Activated T-helper 1 cell treated with anti-CD3 and anti-CD28 coated beads, Interleukin-12 subunit alpha, Interleukin-12 subunit beta, Interleukin-2, Interleukin-4 antibody, amounts not matched to agents 30 ng/mL and 10 ng/mL and 1 ng/mL, durations not matched to agents 14 hours and 24 hours and 36 hours (primary cell): ENCODE data around the gene ISCA2. TPM values are rescaled to one million over a fixed set of nuclear protein-coding genes. Genes with fewer than 3 reads are reported as not detected.

Experiments used
- DNase-seq: peaks from one replicate; pipeline ENCODE4 v3.0.0; 2021; ENCODE audit warnings: low spot score
- H3K27ac Mint-ChIP-seq: one replicate; pipeline ENCODE4 v1.8.0; 2021; ENCODE audit warnings: mild to moderate bottlenecking, mixed read lengths
- H3K27me3 Mint-ChIP-seq: one replicate; pipeline ENCODE4 v1.8.0; 2022; ENCODE audit warnings: mild to moderate bottlenecking, moderate library complexity, mixed read lengths; ENCODE audit not compliant: insufficient read depth
- H3K36me3 Mint-ChIP-seq: one replicate; pipeline ENCODE4 v1.8.0; 2021; ENCODE audit warnings: low read depth, mixed read lengths
- H3K4me1 Mint-ChIP-seq: one replicate; pipeline ENCODE4 v1.8.0; 2021; ENCODE audit warnings: low read depth, mixed read lengths
- H3K4me3 Mint-ChIP-seq: one replicate; pipeline ENCODE4 v1.8.0; 2021; ENCODE audit warnings: mild to moderate bottlenecking, moderate library complexity, mixed read lengths
- H3K9me3 Mint-ChIP-seq: one replicate; pipeline ENCODE4 v1.8.0; 2021; ENCODE audit warnings: mixed read lengths
- intact Hi-C: fragments of 100-400 bp; cut with micrococcal nuclease; formaldehyde crosslinking; loops from one replicate; pipeline ENCODE4 v1.15.1; 2024
- total RNA-seq: library from RNA; stranded (reverse); gene quantifications from 2 replicates; pipeline ENCODE4 v1.2.3, GENCODE V29; 2022

The ISCA2 gene
- total RNA-seq, 1 donor from 2014 or later = 18.8 TPM

DNA sequence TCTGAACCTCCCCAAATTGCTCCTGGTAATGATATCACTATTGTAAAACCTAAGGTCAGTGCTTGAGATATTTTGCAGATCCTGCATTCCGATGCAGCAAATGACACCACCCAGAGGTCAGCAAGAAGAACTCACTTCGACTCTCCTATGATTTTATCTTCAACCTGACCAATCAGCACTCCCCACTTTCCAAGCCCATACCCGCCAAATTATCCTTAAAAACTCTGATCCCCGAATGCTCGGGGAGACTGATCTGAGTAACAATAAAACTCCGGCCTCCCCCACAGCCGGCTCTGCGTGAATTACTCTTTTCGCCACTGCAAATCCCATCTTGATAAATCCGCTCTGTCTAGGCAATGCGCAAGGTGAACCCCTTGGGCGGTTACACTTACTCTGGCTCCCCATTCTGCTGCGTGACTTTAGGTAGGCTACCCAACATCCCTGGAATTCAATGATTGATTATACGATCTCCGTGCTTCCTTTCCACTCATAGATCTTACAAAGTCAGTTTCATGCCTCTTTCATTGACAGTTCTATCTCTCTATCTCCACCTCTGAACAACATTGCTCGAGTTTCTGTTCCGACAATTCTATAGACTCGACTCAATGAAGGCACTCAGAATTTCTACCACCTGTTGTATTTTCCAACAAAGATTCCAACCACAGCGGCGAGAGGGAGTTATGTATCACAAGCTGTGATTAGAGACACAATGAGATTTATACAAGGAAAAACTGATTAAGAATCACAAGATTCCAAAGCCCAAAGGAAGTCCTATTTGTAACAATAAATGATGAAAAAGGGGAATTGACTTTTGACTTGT is 1.4 kb upstream of the ISCA2 start:
- Mint-ChIP-seq H3K36me3 (no peaks in the 10 kb centered on the region), H3K4me3 (no peak overlapping the region), H3K9me3 (no peaks in the 10 kb centered on the region), H3K27ac (no peak overlapping the region), H3K27me3 (no peaks in the 10 kb centered on the region), H3K4me1 (peaks cover 24% of the 10 kb centered on the region)
- no peak for DNase-seq
- intact Hi-C loops = loop anchor here (2.0 to 5.0 kb wide), 8 partner anchors 91 to 1355 kb away; partner anchors contain the start of genes ABCD4, AREL1, ERG28 and FCF1

DNA sequence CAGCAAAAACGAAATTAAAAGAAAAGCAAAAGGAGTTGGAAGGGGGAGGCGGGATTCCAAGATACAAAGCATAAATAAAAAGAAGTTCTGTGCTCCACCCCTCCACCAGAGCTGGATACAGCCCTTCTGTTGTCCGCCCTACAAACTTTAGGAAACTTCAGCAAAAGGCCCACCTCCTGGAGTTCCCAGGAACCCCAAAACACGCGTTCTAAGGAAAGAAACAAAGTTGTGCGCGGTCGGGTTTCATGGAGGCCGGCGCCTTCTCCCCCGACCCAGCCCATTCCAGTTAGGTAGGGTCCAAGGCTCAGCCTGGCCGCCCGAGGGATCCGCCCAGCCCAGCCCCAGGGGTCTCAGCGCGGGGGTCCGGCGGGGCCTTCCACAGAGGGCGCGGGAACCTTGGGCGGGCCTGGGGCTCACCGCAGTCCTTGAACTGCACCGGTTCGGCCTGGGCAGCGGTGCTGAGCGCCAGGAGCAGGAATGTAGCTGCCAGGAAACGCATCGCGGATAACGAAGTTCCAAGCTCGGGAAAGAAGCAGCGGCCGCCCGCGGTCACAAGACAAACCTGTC is 706 bp upstream of the ISCA2 start, which contains the start of gene NPC2:
TSS of gene NPC2 (minus strand) at position 530 of the 567 bp plus-strand sequence. CDS start at position 499, 31 bp downstream.
- H3K4me3 Mint-ChIP-seq = no peak within 1 kb of the TSS
- intact Hi-C loops = loop anchor here (1.0 to 5.0 kb wide), 12 partner anchors 86 to 1356 kb away; partner anchors contain the start of genes ABCD4, ALDH6A1, AREL1 and EIF2B2

DNA sequence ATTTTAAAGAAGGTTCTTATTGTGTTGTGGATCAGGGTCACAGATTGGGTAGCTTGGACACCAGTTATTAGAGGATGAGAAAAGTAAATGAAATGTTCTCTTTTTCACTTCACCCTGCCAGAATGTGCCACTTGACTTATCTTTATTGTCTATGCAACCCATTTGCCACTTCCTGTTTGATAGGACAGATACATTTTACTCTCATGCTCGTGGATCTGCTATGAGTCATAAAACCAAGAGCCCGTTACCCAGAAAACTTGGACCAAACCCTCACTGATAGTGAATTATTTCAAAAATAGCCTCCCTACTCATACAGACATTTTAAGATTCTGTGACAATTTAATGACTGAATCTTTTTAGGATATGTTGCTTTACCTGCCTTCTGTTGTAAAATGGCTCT is 1.8 kb downstream of the ISCA2 start:
- no peaks in the 10 kb centered on the region for H3K36me3 Mint-ChIP-seq
- peaks cover 20% of the 10 kb centered on the region for H3K4me1 Mint-ChIP-seq
- H3K4me3 Mint-ChIP-seq = no peak overlapping the region
- H3K9me3 Mint-ChIP-seq = no peaks in the 10 kb centered on the region
- H3K27me3 Mint-ChIP-seq = no peaks in the 10 kb centered on the region
- intact Hi-C loops = no loop called here
- H3K27ac Mint-ChIP-seq = no peak overlapping the region
- no peak for DNase-seq

More for the DNA sequence above, 706 bp upstream of the ISCA2 start, which contains the start of gene NPC2:
- Mint-ChIP-seq H3K4me1 (peaks cover 24% of the 10 kb centered on the region), H3K27me3 (no peaks in the 10 kb centered on the region), H3K27ac (peak within 1 kb of the TSS; percentile 87), H3K36me3 (no peaks in the 10 kb centered on the region), H3K9me3 (no peaks in the 10 kb centered on the region)
- DNase-seq = no peak

DNA sequence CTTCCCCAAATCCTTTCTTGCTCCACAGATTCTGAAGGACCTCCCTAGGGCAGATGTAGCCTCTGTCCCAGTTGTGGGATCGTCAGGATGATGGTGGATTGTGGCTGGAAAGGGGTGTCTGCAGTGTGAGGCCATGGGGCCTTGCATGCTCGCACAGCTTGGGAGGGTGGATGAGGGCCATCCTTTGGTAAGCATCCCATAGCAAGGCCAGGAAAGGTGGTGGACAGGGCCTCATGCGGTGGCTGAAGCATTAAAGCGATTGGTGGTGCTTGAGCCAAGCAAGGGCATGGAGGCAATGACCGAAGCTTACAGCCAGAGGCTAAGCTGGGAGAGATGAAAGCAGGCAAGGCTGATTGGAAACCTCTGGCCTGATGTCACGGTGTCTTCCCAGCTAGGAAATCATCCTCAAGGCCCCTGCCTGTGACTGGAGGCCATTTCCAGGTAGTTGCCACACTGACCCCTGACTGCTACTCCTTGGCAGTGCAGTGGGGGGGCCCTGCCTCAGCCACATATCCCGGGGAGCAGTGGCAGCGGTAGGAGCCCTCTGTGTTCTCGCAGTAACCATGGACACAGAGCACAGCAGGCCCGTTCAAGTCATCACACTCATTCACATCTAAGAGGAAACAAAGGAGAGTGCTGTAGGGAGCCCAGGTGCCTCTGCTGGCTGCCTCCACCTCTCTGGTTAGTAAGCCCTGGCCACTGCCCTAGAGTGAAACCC is 7.0 kb downstream of the ISCA2 start:
- Mint-ChIP-seq H3K27me3 (no peaks in the 10 kb centered on the region), H3K27ac (no peak overlapping the region), H3K4me1 (peaks cover 5% of the 10 kb centered on the region), H3K36me3 (no peaks in the 10 kb centered on the region), H3K4me3 (no peak overlapping the region), H3K9me3 (no peaks in the 10 kb centered on the region)
- intact Hi-C loops = no loop called here
- DNase-seq = no peak

DNA sequence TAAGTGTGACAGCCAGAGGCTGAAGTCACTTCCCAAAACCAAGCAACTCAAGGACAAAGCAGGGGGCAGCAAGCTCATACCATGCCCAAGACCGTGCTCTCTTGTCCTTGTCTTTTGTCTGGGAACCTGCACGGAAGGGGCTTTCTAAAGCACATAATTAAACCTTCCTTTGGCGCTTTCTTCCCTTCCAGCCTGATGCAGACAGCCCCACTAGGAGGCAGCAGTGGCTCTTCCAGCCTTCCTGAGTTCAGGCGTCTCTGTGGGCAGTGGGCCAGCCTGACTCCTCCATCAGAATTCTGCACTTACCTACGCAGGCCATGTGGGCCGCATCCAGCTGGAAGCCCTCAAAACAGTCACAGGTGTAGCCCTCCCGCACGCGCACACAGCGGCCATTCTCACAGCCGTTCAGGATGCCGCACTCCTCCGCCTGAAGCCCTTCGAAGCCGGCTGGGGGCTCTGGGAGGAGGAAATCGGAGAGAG is 7.6 kb downstream of the ISCA2 start:
- Mint-ChIP-seq H3K4me1 (peaks cover 4% of the 10 kb centered on the region), H3K9me3 (no peaks in the 10 kb centered on the region), H3K36me3 (no peaks in the 10 kb centered on the region), H3K27ac (no peak overlapping the region), H3K4me3 (no peak overlapping the region), H3K27me3 (peaks cover 2% of the 10 kb centered on the region)
- intact Hi-C loops = no loop called here
- no peak for DNase-seq

DNA sequence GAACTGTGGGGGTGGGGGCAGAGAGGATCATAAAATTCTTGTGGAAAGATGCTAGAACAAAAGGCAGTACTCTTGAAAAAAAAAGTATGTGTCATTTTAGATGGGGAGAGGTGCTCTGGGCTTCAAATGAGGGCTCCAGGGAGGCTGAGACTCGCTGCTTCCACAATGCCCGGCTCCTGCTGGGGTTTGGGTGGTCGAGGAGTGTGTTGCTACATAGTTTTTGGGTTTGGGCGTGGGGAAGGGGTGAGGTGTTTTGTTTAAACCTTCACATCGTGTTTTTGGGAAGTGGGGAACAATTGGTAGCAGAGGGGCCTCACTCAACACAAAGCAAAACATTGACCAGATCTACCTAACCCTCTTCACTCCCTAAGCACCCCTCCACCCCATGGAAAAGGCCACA is 8.1 kb downstream of the ISCA2 start:
- Mint-ChIP-seq H3K4me1 (peaks cover 4% of the 10 kb centered on the region), H3K9me3 (no peaks in the 10 kb centered on the region), H3K36me3 (no peaks in the 10 kb centered on the region), H3K27me3 (peaks cover 2% of the 10 kb centered on the region), H3K4me3 (no peak overlapping the region), H3K27ac (no peak overlapping the region)
- no peak for DNase-seq
- intact Hi-C loops = no loop called here

DNA sequence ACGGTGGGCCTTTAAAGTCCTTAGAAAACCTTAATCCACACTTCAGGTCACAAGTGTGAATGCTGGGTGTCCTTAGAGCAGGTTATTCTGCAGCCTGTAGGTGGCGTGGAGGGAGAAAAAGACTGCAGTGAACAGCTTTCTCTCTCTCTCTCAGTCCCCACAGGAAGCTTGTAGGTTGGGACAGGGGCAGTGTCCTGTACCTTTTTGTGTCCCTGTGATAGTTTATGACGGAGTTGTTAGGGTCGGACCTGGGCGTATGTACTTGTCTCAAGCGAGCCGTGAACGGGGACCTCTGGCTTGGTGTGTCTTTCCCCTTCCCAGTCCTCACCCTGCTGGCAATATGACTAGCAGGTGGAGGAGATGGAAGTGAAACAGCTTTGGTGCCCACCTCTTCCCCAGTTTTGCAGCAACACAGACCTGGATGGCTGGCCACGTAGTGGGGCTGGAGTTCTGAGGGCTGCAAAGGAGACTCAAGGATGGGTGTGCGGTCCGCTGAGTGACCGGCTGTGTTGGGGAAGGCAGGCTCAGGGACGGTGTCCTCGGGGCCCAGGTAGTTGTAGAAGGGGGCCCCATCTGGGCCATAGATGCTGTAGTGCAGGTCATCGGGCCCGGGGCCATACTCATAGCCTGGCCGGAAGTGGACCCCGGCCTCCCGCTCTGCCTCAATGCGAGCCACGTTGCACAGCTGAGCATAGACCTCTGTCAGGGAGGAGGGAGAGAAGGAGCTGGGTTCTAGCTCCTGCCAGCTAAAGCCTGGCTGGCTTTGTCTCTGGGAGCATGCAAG is 8.9 kb downstream of the ISCA2 start:
- Mint-ChIP-seq H3K27me3 (peaks cover 2% of the 10 kb centered on the region), H3K4me3 (no peak overlapping the region), H3K27ac (no peak overlapping the region), H3K9me3 (no peaks in the 10 kb centered on the region), H3K4me1 (peaks cover 4% of the 10 kb centered on the region), H3K36me3 (no peaks in the 10 kb centered on the region)
- no peak for DNase-seq
- intact Hi-C loops = no loop called here

DNA sequence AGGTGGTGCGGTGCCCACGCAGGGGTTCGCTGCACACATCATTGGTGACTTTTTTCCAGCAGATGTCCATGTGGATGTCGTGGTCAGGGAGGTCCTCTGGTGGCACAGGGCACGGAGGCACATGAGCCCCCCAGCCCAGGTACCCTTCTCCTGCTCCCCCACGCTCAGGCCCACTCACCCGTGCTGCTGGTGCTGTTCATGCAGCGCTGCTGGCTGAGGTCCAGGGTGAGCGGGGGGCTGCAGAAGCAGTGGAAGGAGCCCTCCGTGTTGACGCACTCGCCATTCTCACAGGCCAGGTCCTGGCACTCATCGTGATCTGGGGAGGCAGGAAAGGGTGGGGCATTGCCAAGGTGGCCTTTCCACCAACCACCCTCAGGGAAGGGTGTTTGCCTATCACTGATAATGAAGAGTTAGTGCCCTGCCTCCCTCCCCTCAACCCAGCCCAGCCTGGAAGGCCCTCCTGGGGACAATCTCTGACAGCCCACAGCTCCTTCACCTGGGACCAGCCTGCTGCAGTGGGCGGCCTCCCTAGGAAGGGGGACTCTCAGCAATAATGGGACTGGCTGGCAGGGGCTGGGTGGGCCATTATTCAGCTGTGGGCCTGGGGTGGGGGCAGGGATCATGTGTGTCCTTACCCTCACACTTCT is 9.8 kb downstream of the ISCA2 start:
- peaks cover 2% of the 10 kb centered on the region for H3K27me3 Mint-ChIP-seq
- H3K4me1 Mint-ChIP-seq = peaks cover 4% of the 10 kb centered on the region
- intact Hi-C loops = no loop called here
- H3K27ac Mint-ChIP-seq = no peak overlapping the region
- DNase-seq = no peak
- H3K36me3 Mint-ChIP-seq = no peaks in the 10 kb centered on the region
- H3K4me3 Mint-ChIP-seq = no peak overlapping the region
- no peaks in the 10 kb centered on the region for H3K9me3 Mint-ChIP-seq

DNA sequence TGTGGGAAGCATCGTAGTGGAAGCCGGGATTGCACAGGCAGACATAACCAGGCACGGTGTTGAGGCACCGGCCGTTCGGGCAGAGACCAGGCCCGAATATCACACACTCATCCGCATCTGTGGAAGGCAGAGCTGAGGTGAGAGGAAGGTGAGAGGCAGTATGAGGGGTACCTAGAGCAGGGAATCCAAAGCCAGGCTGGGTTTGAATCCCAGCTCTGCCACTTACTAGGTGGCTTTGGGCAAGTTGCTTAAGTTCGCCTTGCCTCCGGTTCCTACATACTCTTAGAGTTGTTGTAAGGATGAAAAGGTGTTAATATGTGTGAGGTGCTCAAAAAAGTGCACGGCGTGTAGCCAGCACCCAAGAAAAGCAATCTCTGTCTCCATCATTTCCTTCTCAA is 10.4 kb downstream of the ISCA2 start:
- H3K4me1 Mint-ChIP-seq = peaks cover 4% of the 10 kb centered on the region
- no peak for DNase-seq
- intact Hi-C loops = no loop called here
- H3K4me3 Mint-ChIP-seq = no peak overlapping the region
- peaks cover 2% of the 10 kb centered on the region for H3K27me3 Mint-ChIP-seq
- H3K9me3 Mint-ChIP-seq = no peaks in the 10 kb centered on the region
- H3K36me3 Mint-ChIP-seq = no peaks in the 10 kb centered on the region
- H3K27ac Mint-ChIP-seq = no peak overlapping the region

DNA sequence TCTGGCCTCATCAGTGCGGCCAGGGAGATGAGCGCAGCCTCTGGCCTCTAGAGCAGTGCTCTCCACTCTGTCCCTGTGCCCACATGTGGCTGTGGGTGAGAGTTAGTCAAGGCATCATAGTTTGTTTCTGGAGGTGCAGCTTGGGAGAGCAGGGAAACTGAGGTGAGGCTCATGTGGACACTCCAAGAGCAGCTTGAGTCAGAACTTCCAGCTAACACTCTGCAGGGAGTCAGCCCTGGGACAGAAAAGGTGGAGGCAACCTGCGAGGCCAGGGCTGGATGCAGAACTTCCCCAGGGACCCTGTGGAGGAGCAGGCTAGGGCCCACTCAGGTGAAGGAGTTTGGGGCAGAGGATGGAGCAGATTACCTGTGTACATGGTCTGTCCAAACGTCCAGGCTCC is 10.8 kb downstream of the ISCA2 start:
- Mint-ChIP-seq H3K4me3 (no peak overlapping the region), H3K9me3 (no peaks in the 10 kb centered on the region), H3K36me3 (no peaks in the 10 kb centered on the region), H3K27ac (no peak overlapping the region), H3K4me1 (peaks cover 4% of the 10 kb centered on the region), H3K27me3 (peaks cover 2% of the 10 kb centered on the region)
- DNase-seq = no peak
- intact Hi-C loops = no loop called here

DNA sequence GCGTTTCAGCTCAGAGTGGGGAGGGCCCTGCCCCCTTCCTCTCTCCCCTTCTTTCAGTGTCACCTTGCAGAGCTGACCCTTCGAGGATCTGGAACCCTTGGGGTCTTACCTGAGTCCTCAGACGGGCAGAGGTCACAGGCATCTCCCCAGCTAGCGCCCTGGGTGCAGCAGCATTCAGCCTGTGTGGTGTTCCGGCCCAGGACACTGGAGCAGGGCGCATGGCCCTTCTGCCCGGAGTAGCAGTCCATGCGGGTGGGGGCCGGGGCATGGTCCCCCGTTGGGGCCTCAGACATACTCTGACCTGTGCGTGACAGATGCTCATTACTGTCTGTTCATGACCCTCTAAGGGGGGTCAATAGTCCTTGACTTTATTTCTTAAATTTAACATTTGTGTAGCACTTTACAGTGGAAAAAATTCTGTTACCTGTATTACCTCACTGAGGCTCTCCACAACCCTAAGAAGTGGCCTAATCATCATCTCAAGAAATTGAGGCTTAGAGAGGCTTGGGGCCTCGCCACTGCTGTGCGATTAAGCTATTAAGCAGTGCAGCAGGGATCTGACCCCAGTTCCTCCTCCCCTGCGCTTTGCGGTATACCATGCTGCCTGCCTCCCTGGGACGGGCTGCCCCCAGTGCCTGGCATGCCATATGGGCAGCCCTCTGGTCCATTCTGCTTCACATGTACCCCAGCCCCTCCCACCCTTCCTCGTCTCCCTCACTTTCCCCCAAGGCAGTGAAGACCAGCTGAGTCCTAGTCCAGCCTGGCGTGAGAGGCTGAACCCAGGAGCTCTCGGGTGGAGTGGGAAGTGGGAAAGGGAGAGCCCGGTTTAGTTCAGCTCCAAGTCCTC is 11.5 kb downstream of the ISCA2 start:
- no peak for DNase-seq
- no peaks in the 10 kb centered on the region for H3K36me3 Mint-ChIP-seq
- H3K9me3 Mint-ChIP-seq = no peaks in the 10 kb centered on the region
- no peak overlapping the region for H3K4me3 Mint-ChIP-seq
- peaks cover 2% of the 10 kb centered on the region for H3K27me3 Mint-ChIP-seq
- peaks cover 4% of the 10 kb centered on the region for H3K4me1 Mint-ChIP-seq
- no peak overlapping the region for H3K27ac Mint-ChIP-seq
- intact Hi-C loops = no loop called here
